Calu3 (cell line): ENCODE data around the gene DDR2. TPM values are rescaled to one million over a fixed set of nuclear protein-coding genes. Genes with fewer than 3 reads are reported as not detected.

ENCODE experiments used
- BruUV-seq: library from RNA; stranded (reverse); fragments of 400-500 nt; replicated peaks from 2 replicates; lab custom pipeline; 2021; lab: Mats Ljungman, UMichigan
- CTCF ChIA-PET: fragments of 300-600 bp; sonication (Branson Sonifier 250); formaldehyde crosslinking; loops from one replicate; lab custom pipeline; 2022; ENCODE audit warnings: antibody characterized with exemption; lab: Charles Lee
- DNase-seq: peaks from one replicate; pipeline ENCODE4 v3.0.0; 2022
- H3K27ac Mint-ChIP-seq: one replicate; pipeline ENCODE4 v1.8.0; 2022; ENCODE audit warnings: mixed read lengths; ENCODE audit not compliant: unreplicated experiment
- H3K27me3 Mint-ChIP-seq: one replicate; pipeline ENCODE4 v1.8.0; 2022; ENCODE audit warnings: mixed read lengths; ENCODE audit not compliant: unreplicated experiment
- H3K36me3 Mint-ChIP-seq: one replicate; pipeline ENCODE4 v1.8.0; 2022; ENCODE audit warnings: mild to moderate bottlenecking, moderate library complexity, mixed read lengths; ENCODE audit not compliant: insufficient read depth, unreplicated experiment
- H3K4me1 Mint-ChIP-seq: one replicate; pipeline ENCODE4 v1.8.0; 2022; ENCODE audit warnings: mild to moderate bottlenecking, low read depth, mixed read lengths; ENCODE audit not compliant: unreplicated experiment
- H3K4me3 Mint-ChIP-seq: one replicate; pipeline ENCODE4 v1.8.0; 2022; ENCODE audit warnings: mild to moderate bottlenecking, low read depth, moderate library complexity, mixed read lengths; ENCODE audit not compliant: unreplicated experiment
- H3K9me3 Mint-ChIP-seq: one replicate; pipeline ENCODE4 v1.8.0; 2022; ENCODE audit warnings: low read depth, mixed read lengths; ENCODE audit not compliant: unreplicated experiment
- intact Hi-C: fragments of 100-400 bp; cut with micrococcal nuclease; formaldehyde crosslinking; loops from one replicate; pipeline ENCODE4 v1.10.0; 2022; ENCODE audit not compliant: unreplicated experiment
- total RNA-seq: library from RNA; stranded (reverse); gene quantifications from 2 replicates; pipeline ENCODE4 v1.2.3, GENCODE V29; 2022
- TF ChIP-seq, protein P1 (sequence below): fragments of 200-600 bp; IDR thresholded peaks from one replicate; pipeline ENCODE4 v1.8.0; 2022; ENCODE audit warnings: antibody characterized with exemption; ENCODE audit not compliant: unreplicated experiment

Gene DDR2
- total RNA-seq, 1 experiment from 2014 or later = 0.80 TPM

DNA sequence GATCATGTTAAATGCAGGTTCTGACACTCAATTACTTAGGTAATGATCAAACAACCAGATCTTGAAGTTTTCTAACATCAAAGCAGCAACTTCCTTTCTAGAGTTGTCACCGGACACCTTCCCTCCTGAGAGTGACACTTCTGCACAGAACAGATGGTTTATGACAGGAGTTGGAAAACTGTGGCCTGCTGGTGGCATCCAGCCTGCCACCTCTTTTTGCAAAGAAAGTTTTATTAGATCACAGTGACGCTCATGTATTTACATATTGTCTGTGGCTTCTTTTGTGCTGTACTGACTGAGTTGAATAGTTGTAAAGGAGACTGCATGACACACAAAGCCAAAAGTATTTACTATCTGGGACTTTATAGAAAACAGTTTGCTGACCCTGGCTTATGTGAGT is 28.3 kb downstream of the DDR2 start:
- H3K4me3 Mint-ChIP-seq = no peak overlapping the region
- no peak overlapping the region for H3K27ac Mint-ChIP-seq
- no peak for DNase-seq
- H3K36me3 Mint-ChIP-seq = no peaks in the 10 kb centered on the region
- TF ChIP-seq, protein P1, sequence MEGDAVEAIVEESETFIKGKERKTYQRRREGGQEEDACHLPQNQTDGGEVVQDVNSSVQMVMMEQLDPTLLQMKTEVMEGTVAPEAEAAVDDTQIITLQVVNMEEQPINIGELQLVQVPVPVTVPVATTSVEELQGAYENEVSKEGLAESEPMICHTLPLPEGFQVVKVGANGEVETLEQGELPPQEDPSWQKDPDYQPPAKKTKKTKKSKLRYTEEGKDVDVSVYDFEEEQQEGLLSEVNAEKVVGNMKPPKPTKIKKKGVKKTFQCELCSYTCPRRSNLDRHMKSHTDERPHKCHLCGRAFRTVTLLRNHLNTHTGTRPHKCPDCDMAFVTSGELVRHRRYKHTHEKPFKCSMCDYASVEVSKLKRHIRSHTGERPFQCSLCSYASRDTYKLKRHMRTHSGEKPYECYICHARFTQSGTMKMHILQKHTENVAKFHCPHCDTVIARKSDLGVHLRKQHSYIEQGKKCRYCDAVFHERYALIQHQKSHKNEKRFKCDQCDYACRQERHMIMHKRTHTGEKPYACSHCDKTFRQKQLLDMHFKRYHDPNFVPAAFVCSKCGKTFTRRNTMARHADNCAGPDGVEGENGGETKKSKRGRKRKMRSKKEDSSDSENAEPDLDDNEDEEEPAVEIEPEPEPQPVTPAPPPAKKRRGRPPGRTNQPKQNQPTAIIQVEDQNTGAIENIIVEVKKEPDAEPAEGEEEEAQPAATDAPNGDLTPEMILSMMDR = no peak
- no TSS peak for BruUV-seq
- peaks cover 25% of the 10 kb centered on the region for H3K27me3 Mint-ChIP-seq
- no peaks in the 10 kb centered on the region for H3K4me1 Mint-ChIP-seq
- intact Hi-C loops = no loop called here
- no peaks in the 10 kb centered on the region for H3K9me3 Mint-ChIP-seq
- CTCF ChIA-PET = no interaction called here

DNA sequence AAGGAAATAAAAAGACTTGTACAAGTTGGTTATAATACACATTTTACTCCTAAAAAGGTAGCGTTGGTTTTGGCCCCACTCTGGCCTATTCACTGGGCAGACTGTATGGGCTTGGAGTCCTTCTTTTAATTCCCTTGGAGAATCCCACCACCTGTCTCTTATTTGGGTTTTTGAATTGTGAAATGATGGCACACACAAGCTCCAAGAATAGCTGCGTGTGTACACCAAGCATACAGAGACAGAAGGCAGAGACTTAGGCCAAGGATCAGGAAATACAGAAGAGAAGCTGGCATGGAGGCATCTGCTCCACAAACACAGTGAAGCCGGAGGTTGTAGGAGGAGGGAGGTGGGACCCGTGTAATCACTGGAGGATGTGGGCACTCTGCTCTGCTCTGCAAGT is 29.1 kb downstream of the DDR2 start:
- Mint-ChIP-seq H3K9me3 (no peaks in the 10 kb centered on the region), H3K4me1 (no peaks in the 10 kb centered on the region), H3K27ac (no peak overlapping the region), H3K27me3 (peaks cover 25% of the 10 kb centered on the region), H3K4me3 (no peak overlapping the region), H3K36me3 (no peaks in the 10 kb centered on the region)
- no peak for DNase-seq
- CTCF ChIA-PET = no interaction called here
- TF ChIP-seq, protein P1 = no peak
- BruUV-seq = no TSS peak
- intact Hi-C loops = no loop called here

DNA sequence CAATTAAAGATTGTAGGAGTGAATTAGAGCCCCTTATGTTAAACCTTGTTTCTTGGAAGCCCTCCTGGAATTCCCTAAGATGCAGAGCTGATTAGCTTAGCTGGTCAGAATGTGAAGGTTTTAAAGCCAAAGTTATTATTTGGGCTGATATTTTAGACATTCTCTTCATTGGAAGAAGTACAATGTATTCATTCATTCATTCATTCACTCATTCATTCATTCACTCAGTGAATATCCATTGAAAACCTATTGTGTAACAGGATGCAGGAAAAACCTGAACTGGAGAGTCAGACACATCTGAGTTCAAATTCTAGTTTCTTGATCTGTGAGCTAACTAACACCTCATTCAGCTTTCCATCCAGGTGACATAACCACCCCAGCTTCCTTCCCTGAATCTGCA is 29.7 kb downstream of the DDR2 start:
- intact Hi-C loops = no loop called here
- CTCF ChIA-PET = no interaction called here
- DNase-seq = no peak
- Mint-ChIP-seq H3K27me3 (peaks cover 23% of the 10 kb centered on the region), H3K4me3 (no peak overlapping the region), H3K4me1 (no peaks in the 10 kb centered on the region), H3K27ac (no peak overlapping the region), H3K9me3 (no peaks in the 10 kb centered on the region), H3K36me3 (no peaks in the 10 kb centered on the region)
- TF ChIP-seq, protein P1 = no peak
- no TSS peak for BruUV-seq

DNA sequence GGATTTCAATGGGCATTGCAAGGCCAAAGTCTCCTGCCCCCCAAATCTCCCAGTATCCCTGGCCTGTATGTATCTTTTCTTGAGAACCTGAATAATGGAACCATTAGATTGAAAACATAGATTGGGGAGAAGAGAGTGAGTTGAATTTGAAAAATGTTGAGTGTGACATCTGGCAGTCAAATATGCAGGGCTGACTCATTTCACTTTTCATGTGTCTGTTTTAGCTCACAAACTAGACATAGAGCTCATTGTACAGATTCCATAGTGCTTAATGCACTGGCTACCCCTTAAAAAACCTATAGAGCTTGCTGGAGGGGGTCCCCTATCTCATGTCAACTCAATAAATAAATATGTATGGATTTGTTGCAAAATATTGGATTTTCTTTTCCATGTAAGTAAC is 30.8 kb downstream of the DDR2 start:
- H3K27ac Mint-ChIP-seq = no peak overlapping the region
- no TSS peak for BruUV-seq
- H3K4me1 Mint-ChIP-seq = no peaks in the 10 kb centered on the region
- TF ChIP-seq, protein P1 = no peak
- CTCF ChIA-PET = no interaction called here
- peaks cover 17% of the 10 kb centered on the region for H3K27me3 Mint-ChIP-seq
- no peak overlapping the region for H3K4me3 Mint-ChIP-seq
- H3K9me3 Mint-ChIP-seq = no peaks in the 10 kb centered on the region
- H3K36me3 Mint-ChIP-seq = no peaks in the 10 kb centered on the region
- no peak for DNase-seq
- intact Hi-C loops = no loop called here
